ENCODE results near the gene CFAP74.

- no peak for TF ChIP-seq CTCF (conservative IDR thresholded peaks at IDR 0.05; ENCODE audit: low read depth, low read length)
- no peak for TF ChIP-seq EZH2 (IDR thresholded peaks at IDR 0.05; ENCODE audit: low read length, unreplicated experiment)
These were observed 65.4 kb downstream of the CFAP74 start for GRCh38 chr1:1938276-1938573.

Data from PC-3 (cell line).